COR-L47 (cell line): ENCODE results near the gene SVIL.
A peak's percentile ranks its signal among the peaks of the same experiment; 100 is the strongest.
"Not testable (repeated sequence)": the region's sequence is repeated elsewhere in the genome, so short reads cannot be mapped to it uniquely, and the experiment has no call there.

ENCODE experiments used
- DNase-seq: peaks from one replicate; lab custom pipeline; 2025; lab: John Stamatoyannopoulos, UW

SVIL gene

GRCh38 chr10:29620112-29620690 lies 14.6 kb downstream of the SVIL start:
- DNase-seq, result no peak

- DNase-seq, result no peak
Observed at GRCh38 chr10:29619241-29619669, 15.5 kb downstream of the SVIL start.

- no peak for DNase-seq
Observed at GRCh38 chr10:29618341-29619171, 16.2 kb downstream of the SVIL start.

- no peak for DNase-seq
Observed at GRCh38 chr10:29617880-29618340, 16.9 kb downstream of the SVIL start.

GRCh38 chr10:29616542-29616941 lies 18.2 kb downstream of the SVIL start:
- no peak for DNase-seq

- DNase-seq, result peak; percentile 32
Observed at GRCh38 chr10:29615195-29615594, 19.6 kb downstream of the SVIL start.

GRCh38 chr10:29614289-29614688 lies 20.5 kb downstream of the SVIL start:
- DNase-seq, result not testable (repeated sequence)

- no peak for DNase-seq
Observed at GRCh38 chr10:29613791-29614190, 21.0 kb downstream of the SVIL start.

GRCh38 chr10:29613196-29613595 lies 21.6 kb downstream of the SVIL start:
- no peak for DNase-seq

GRCh38 chr10:29612657-29613056 lies 22.1 kb downstream of the SVIL start:
- DNase-seq, result no peak

GRCh38 chr10:29611781-29612381 lies 22.9 kb downstream of the SVIL start:
- no peak for DNase-seq

- no peak for DNase-seq
Observed at GRCh38 chr10:29610876-29611647, 23.7 kb downstream of the SVIL start.

- DNase-seq, result not testable (repeated sequence)
Observed at GRCh38 chr10:29610331-29610730, 24.4 kb downstream of the SVIL start.

- no peak for DNase-seq
Observed at GRCh38 chr10:29609696-29610095, 25.1 kb downstream of the SVIL start.

GRCh38 chr10:29608476-29609301 lies 26.1 kb downstream of the SVIL start:
- no peak for DNase-seq

GRCh38 chr10:29608062-29608461 lies 26.7 kb downstream of the SVIL start:
- DNase-seq, result no peak

GRCh38 chr10:29607576-29607975 lies 27.2 kb downstream of the SVIL start:
- no peak for DNase-seq

GRCh38 chr10:29606693-29607092 lies 28.1 kb downstream of the SVIL start:
- not testable (repeated sequence) for DNase-seq

GRCh38 chr10:29604291-29604825 lies 30.4 kb downstream of the SVIL start:
- DNase-seq, result no peak

GRCh38 chr10:29603223-29603896 lies 31.4 kb downstream of the SVIL start:
- DNase-seq, result no peak
